ENCODE data around the gene FBXL14. TPM values are rescaled to one million over a fixed set of nuclear protein-coding genes. Genes with fewer than 3 reads are reported as not detected.
A peak's percentile ranks its signal among the peaks of the same experiment; 100 is the strongest.

Gene FBXL14
- total and polyA plus RNA-seq, 9 of the 15 experiments (the other 6 are each of a cell fraction or from before 2014, with no cell fraction given) = 0.13 to 9.8 (median 3.3) TPM

DNA sequence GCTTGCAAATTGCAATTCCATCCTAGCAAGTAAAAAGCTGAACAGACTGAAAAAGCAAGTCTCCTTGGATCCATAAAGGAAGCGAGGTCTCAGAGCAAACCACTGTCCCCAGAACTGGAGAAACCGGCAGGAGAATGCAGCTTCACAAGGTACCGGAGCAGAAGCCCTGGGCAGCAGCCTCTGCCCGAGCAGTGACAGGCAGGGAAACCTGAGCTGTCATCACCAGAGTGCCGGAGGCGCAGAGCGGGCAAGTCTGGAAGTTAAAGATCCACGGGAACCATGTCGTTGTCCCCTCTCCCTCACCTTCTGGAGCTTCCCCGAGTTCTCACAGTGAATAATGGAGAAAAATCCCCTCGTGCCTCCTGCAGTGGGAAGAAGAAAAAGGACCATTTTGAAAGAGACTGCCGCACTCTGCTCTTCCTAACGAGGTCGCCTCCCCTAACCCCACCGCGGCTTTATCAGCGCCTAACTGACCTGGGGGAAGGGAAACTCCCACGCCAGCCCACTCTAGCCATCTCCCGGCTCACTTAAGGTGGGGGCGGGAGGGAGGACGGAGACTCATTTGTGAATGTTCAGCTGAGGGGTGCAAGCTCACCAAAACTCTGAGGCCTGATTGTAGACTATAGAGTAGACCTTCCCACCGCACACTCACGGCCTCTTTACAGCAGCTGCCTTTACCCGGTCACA is 27.8 kb downstream of the FBXL14 start (continued):
- TF ChIP-seq GMEB1 (CRISPR knock-in tag; IDR thresholded peaks at IDR 0.05) (no peak), EHMT2 (IDR thresholded peaks at IDR 0.05) (no peak), YY1 (IDR thresholded peaks at IDR 0.05; ENCODE audit: borderline replicate concordance in 1 of 3, control insufficient read depth in 1 of 3, extremely low read depth in 1 of 3, insufficient read depth in 3 of 3, insufficient read length in 1 of 3, insufficient replicate concordance in 2 of 3, low read depth in 1 of 3, low read length in 2 of 3) (no peak), TEAD4 (IDR thresholded peaks at IDR 0.05; ENCODE audit: low read length) (peak; percentile 56), TEAD4 (CRISPR knock-in tag; IDR thresholded peaks at IDR 0.05; ENCODE audit: borderline replicate concordance) (no peak), ZNF232 (CRISPR knock-in tag; IDR thresholded peaks at IDR 0.05) (no peak), ZNF408 (CRISPR knock-in tag; IDR thresholded peaks at IDR 0.05; ENCODE audit: low read depth) (no peak), RFX7 (CRISPR knock-in tag; IDR thresholded peaks at IDR 0.05) (no peak), DNMT1 (IDR thresholded peaks at IDR 0.05) (no peak), ZNF780A (CRISPR knock-in tag; IDR thresholded peaks at IDR 0.05) (no peak), SMARCB1 (IDR thresholded peaks at IDR 0.05; ENCODE audit: insufficient read length, low read depth) (no peak), E2F3 (CRISPR knock-in tag; IDR thresholded peaks at IDR 0.05) (no peak)
- TF ChIP-seq, protein P1, sequence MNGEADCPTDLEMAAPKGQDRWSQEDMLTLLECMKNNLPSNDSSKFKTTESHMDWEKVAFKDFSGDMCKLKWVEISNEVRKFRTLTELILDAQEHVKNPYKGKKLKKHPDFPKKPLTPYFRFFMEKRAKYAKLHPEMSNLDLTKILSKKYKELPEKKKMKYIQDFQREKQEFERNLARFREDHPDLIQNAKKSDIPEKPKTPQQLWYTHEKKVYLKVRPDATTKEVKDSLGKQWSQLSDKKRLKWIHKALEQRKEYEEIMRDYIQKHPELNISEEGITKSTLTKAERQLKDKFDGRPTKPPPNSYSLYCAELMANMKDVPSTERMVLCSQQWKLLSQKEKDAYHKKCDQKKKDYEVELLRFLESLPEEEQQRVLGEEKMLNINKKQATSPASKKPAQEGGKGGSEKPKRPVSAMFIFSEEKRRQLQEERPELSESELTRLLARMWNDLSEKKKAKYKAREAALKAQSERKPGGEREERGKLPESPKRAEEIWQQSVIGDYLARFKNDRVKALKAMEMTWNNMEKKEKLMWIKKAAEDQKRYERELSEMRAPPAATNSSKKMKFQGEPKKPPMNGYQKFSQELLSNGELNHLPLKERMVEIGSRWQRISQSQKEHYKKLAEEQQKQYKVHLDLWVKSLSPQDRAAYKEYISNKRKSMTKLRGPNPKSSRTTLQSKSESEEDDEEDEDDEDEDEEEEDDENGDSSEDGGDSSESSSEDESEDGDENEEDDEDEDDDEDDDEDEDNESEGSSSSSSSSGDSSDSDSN (IDR thresholded peaks at IDR 0.05; ENCODE audit: borderline replicate concordance in 1 of 2, low read depth in 2 of 2, low read length in 2 of 2) = peak in 1 of 2 experiments; percentile 35; a peak in 1 of 4 replicates
- TF ChIP-seq, protein P2, sequence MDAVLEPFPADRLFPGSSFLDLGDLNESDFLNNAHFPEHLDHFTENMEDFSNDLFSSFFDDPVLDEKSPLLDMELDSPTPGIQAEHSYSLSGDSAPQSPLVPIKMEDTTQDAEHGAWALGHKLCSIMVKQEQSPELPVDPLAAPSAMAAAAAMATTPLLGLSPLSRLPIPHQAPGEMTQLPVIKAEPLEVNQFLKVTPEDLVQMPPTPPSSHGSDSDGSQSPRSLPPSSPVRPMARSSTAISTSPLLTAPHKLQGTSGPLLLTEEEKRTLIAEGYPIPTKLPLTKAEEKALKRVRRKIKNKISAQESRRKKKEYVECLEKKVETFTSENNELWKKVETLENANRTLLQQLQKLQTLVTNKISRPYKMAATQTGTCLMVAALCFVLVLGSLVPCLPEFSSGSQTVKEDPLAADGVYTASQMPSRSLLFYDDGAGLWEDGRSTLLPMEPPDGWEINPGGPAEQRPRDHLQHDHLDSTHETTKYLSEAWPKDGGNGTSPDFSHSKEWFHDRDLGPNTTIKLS (IDR thresholded peaks at IDR 0.05; ENCODE audit: borderline replicate concordance, low read depth) = no peak
